Effector memory CD4-positive, alpha-beta T cell (primary cell): ENCODE results near the gene SH2D2A.

Experiments
- DNase-seq, 3 donors: peaks; one replicate each; pipeline ENCODE4 v3.0.0-alpha.2; 2020
- H3K27ac ChIP-seq: 2 replicates; pipeline ENCODE4 v1.7.0; 2013; ENCODE audit warnings: mild to moderate bottlenecking, low read length, moderate library complexity; ENCODE audit not compliant: insufficient read depth, poor library complexity, severe bottlenecking
- H3K27me3 ChIP-seq: replicated peaks from 2 replicates; pipeline ENCODE4 v1.7.0; 2013; ENCODE audit warnings: mild to moderate bottlenecking, low read length; ENCODE audit not compliant: insufficient read depth, control insufficient read depth, poor library complexity, severe bottlenecking
- H3K36me3 ChIP-seq: 2 replicates; pipeline ENCODE4 v1.7.0; 2013; ENCODE audit warnings: mild to moderate bottlenecking, low read length, moderate library complexity; ENCODE audit not compliant: control insufficient read depth, insufficient read depth
- H3K4me1 ChIP-seq: 2 replicates; pipeline ENCODE4 v1.7.0; 2013; ENCODE audit warnings: low read length, mild to moderate bottlenecking; ENCODE audit not compliant: control insufficient read depth, insufficient read depth, poor library complexity, severe bottlenecking
- H3K4me3 ChIP-seq: 2 replicates; pipeline ENCODE4 v1.7.0; 2013; ENCODE audit warnings: low read length, low read depth, mild to moderate bottlenecking; ENCODE audit not compliant: insufficient read depth, poor library complexity, severe bottlenecking
- H3K9me3 ChIP-seq: 2 replicates; pipeline ENCODE4 v1.7.0; 2013; ENCODE audit warnings: mild to moderate bottlenecking, low read length, moderate library complexity; ENCODE audit not compliant: control insufficient read depth

Gene SH2D2A

GRCh38 chr1:156804572-156805243 lies 11.9 kb downstream of the SH2D2A start:
- peak overlapping the region; percentile 16 for H3K27ac ChIP-seq
- H3K27me3 ChIP-seq: no peaks in the 10 kb centered on the region
- H3K4me3 ChIP-seq: no peak overlapping the region
- H3K4me1 ChIP-seq: peaks cover 26% of the 10 kb centered on the region
- H3K36me3 ChIP-seq: peaks cover 20% of the 10 kb centered on the region
- DNase-seq: no peak
- no peaks in the 10 kb centered on the region for H3K9me3 ChIP-seq

GRCh38 chr1:156804026-156804425 lies 12.6 kb downstream of the SH2D2A start:
- H3K4me3 ChIP-seq: no peak overlapping the region
- H3K27me3 ChIP-seq: no peaks in the 10 kb centered on the region
- H3K4me1 ChIP-seq: peaks cover 26% of the 10 kb centered on the region
- H3K36me3 ChIP-seq: peaks cover 25% of the 10 kb centered on the region
- no peaks in the 10 kb centered on the region for H3K9me3 ChIP-seq
- H3K27ac ChIP-seq: no peak overlapping the region
- DNase-seq: no peak

GRCh38 chr1:156803086-156803851 lies 13.4 kb downstream of the SH2D2A start:
- Histone ChIP-seq H3K27ac (no peak overlapping the region), H3K36me3 (peaks cover 27% of the 10 kb centered on the region), H3K4me1 (peaks cover 26% of the 10 kb centered on the region), H3K27me3 (no peaks in the 10 kb centered on the region), H3K4me3 (no peak overlapping the region), H3K9me3 (no peaks in the 10 kb centered on the region)
- DNase-seq: no peak

DNA sequence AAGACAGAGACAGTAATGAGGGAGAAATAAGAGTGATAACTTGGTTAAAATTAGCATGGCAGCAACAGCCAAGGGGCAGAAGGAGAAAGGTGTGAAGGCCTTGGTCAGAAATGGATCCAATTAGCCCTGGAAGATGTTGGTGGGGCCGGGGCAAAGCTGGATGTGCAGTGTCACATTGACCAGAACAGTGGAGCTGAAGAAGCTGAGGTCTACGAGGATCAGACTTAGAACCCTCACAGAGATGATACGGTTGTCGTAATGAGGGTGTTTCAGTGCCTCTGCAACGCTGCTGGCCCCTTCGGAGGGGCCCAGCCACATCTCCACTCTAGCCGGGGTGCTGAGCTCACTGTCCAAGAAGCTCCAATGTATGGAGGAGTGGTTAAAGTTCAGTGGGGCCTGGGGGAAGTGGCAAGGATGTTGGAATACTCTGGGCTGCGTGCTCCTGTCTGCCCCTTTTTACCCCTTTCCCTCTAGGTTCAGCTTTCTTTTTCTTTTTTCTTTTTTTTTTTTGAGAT lies 14.2 kb downstream of the SH2D2A start:
- DNase-seq: no peak
- Histone ChIP-seq H3K36me3 (peaks cover 35% of the 10 kb centered on the region), H3K4me1 (peaks cover 18% of the 10 kb centered on the region), H3K4me3 (no peak overlapping the region), H3K9me3 (no peaks in the 10 kb centered on the region), H3K27me3 (no peaks in the 10 kb centered on the region), H3K27ac (no peak overlapping the region)

DNA sequence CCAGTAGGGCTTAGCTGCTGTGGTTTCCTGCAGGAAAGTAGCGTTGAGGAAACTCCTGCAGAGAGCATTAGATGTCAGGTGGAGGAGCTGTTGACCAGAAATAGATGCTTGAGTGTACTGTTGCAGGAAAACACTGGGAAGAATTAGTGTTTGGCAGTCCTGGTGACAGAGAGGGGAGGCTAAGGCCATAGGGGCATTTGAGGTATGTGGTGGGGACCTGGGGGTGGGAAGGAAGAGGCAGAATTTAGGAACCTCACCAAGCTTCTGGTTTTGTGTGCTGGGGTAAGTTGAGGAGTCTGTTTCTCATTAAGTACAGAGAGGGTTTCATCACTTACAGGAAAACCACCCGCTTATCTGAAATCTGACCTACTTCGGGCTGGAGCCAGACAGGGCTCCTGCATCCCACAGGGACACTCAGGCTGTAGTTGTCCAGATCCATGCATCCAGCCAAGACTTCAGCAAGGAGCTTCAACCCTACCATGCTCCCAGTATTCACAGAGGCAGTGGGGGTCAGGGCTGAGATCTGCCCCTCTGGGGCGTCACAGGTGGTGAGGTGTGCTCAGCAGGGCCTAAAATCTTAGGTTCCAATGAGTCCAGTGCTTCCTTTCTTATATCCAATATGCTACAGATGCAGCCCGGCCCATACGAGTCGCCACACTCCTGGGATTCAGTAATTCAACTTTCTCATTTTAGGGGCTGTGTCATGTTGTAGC lies 15.1 kb downstream of the SH2D2A start:
- H3K4me3 ChIP-seq: no peak overlapping the region
- H3K27ac ChIP-seq: peak overlapping the region; percentile 46
- no peak for DNase-seq
- H3K36me3 ChIP-seq: peaks cover 38% of the 10 kb centered on the region
- peaks cover 15% of the 10 kb centered on the region for H3K4me1 ChIP-seq
- H3K9me3 ChIP-seq: no peaks in the 10 kb centered on the region
- no peaks in the 10 kb centered on the region for H3K27me3 ChIP-seq

DNA sequence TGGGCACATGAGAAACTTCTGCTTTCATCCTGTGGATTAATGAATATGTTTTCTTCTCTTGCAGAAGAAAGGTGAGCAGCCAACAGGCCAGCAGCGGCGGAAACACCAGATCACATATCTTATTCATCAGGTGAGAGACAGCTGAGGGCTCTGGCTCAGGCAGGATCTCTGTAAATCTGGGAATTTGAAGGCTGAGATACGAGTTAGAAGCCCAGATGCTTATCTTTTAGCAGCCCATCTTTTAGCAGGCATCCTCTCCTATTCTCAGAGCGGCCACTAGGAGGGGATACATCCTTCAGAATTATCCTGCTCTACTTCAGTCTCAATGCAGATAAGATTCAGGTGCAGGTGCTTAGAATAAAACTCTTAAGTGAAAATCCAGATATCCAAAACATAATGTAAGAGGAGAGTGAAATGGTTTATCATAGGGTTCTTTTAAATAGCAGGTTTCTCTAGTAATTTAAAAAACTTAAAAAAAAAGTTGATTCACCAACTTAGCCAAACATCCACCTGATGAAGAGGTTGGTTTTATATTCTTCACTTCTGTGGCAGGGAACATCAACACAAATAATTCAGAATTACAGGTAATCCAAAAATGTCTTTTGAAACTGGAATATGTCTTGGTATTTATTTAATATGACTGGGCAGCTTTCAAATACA lies 19.3 kb downstream of the SH2D2A start:
- peak; percentile 27 to 45 (median 27) for DNase-seq
- Histone ChIP-seq H3K9me3 (no peaks in the 10 kb centered on the region), H3K27me3 (no peaks in the 10 kb centered on the region), H3K4me3 (no peak overlapping the region), H3K27ac (no peak overlapping the region), H3K4me1 (peaks cover 15% of the 10 kb centered on the region), H3K36me3 (peaks cover 70% of the 10 kb centered on the region)

DNA sequence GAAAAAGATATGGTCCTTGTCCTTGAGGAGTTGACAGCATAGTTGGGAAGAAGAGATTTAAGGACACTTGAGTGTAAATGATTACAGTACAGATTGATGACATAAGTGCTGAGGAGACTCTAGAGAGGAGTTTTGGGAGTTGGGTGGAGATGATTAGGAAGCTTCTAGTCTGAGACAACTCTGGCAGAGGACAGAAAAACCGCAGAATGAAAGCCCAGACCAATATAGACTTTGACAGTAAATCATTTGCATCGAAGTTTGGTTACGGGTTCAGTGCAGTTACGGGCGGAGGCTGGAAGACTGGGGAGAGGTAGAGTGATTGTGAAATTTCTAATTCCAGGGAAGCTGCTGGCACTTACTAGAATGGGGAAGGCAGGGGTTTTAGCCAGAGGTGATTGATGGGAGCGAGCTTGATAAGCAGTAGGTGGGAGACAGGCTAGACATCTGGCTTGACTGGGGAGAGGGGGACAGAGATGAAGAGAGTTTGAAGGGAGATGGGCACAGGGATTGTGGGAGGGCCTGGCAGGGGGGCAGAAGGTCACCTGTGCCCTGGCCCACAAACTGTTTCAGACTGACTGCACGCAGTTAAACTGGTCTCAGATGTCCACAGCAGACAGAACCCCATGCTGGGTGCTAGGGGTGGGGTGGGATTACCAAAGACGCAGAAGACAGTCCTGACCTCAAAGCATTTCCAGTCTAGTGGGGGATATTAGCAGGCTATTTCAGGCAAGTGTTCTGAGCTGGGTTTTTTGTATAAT lies 20.1 kb downstream of the SH2D2A start:
- no peak for DNase-seq
- Histone ChIP-seq H3K4me3 (no peak overlapping the region), H3K36me3 (peaks cover 77% of the 10 kb centered on the region), H3K27me3 (no peaks in the 10 kb centered on the region), H3K4me1 (peaks cover 13% of the 10 kb centered on the region), H3K27ac (no peak overlapping the region), H3K9me3 (no peaks in the 10 kb centered on the region)

DNA sequence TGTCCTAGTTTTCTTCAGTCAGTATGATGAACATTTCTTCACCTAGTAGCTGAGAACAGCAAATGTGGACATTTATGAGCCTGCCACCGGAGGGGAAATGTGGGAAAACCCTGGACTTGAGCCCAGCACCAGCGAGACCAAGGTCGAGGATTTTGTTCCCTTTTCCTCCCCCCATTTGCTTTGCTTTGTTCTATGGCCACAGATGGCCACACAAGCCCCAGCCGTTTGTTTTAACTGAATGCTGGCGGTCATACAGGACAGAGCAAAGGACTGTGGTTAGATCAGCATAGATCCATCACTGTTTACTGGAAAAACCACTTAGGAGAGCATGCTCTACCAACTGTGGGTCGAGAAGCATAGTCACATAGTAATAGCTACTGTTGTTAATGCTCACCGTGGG lies 20.9 kb downstream of the SH2D2A start:
- H3K27ac ChIP-seq: no peak overlapping the region
- no peaks in the 10 kb centered on the region for H3K9me3 ChIP-seq
- DNase-seq: no peak
- H3K27me3 ChIP-seq: no peaks in the 10 kb centered on the region
- H3K4me3 ChIP-seq: no peak overlapping the region
- H3K4me1 ChIP-seq: peaks cover 5% of the 10 kb centered on the region
- peaks cover 82% of the 10 kb centered on the region for H3K36me3 ChIP-seq

- Histone ChIP-seq H3K27me3 (no peaks in the 10 kb centered on the region), H3K27ac (no peak overlapping the region), H3K36me3 (peaks cover 79% of the 10 kb centered on the region), H3K4me1 (peaks cover under 1% of the 10 kb centered on the region), H3K4me3 (no peak overlapping the region), H3K9me3 (no peaks in the 10 kb centered on the region)
- DNase-seq: no peak
Measured at GRCh38 chr1:156795374-156795733, 21.3 kb downstream of the SH2D2A start.
